GM19025 (cell line): Measurements from ENCODE around the gene SPART.
"Not testable (repeated sequence)": the region's sequence is repeated elsewhere in the genome, so short reads cannot be mapped to it uniquely, and the experiment has no call there.

ENCODE experiments used
- ATAC-seq: cut with Tn5 transposase; IDR thresholded peaks from one replicate; pipeline ENCODE4 v1.9.1; 2021; ENCODE audit warnings: mild to moderate bottlenecking, low read depth, moderate library complexity; ENCODE audit not compliant: unreplicated experiment

Gene SPART

DNA sequence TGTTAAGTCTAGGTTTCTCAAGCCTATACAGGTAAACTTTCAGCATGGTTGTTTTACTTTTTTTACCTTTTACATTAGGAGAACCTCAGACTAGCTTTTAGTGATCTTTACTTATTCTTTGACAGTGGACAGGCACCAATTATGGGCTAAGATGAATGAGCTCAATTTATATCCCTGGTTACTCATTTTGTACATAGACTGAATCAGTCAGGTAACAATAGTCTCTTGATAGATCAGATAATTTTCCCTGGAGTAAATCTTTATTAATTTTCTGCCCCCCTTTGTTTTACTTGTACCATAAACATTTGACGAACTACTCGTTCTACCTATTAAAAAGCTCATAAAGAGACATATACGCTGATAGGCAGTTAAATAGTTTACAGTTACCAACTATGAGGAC is 22.8 kb downstream of the SPART start:
- ATAC-seq: no peak

- ATAC-seq: not testable (repeated sequence)
These were observed 26.4 kb downstream of the SPART start for GRCh38 chr13:36319793-36320192.

DNA sequence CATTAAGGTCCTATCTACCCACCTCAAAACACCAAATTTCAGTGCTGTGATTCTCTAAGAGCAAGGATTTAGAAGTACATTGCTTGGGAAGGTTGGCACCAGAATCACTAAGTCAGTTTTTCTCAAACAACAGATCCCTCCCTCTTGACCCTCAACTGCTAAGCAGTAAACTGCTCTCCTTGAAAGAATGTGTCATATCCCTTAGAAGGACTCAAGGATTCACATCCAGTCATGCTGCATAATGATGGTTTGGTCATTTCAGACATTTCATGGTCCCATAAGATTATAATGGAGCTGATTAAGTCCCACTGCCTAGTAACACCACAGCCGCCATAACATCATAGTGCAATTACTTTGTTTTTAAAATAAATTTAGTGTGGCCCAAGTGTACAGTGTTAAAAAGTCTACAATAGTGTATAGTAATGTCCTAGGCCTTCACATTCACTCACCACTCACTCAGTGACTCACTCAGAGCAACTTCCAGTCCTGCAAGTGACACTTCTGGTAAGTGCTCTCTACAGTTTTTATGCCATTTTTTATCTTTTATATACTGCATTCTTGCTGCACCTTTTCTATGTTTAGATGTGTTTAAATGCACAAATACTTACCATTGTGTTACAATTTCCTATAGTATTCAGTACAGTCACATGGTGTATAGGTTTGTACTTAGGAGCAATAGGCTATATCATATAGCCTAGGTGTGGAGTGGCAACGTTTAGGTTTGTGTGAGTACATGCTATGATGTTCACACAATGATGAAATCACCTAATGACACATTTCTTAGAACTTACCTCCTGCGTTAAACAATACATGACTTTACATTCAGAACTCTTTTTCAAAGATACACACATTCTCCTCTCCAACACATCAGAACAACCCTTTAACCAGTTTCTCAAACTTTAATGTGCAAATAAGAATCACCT is 32.9 kb downstream of the SPART start:
- ATAC-seq: no peak

GRCh38 chr13:36310417-36311108 is 35.6 kb downstream of the SPART start:
- peak; percentile 62 for ATAC-seq

GRCh38 chr13:36302289-36302688 is 43.9 kb downstream of the SPART start:
- ATAC-seq: no peak

GRCh38 chr13:36299469-36299868 is 46.7 kb downstream of the SPART start:
- ATAC-seq: not testable (repeated sequence)

DNA sequence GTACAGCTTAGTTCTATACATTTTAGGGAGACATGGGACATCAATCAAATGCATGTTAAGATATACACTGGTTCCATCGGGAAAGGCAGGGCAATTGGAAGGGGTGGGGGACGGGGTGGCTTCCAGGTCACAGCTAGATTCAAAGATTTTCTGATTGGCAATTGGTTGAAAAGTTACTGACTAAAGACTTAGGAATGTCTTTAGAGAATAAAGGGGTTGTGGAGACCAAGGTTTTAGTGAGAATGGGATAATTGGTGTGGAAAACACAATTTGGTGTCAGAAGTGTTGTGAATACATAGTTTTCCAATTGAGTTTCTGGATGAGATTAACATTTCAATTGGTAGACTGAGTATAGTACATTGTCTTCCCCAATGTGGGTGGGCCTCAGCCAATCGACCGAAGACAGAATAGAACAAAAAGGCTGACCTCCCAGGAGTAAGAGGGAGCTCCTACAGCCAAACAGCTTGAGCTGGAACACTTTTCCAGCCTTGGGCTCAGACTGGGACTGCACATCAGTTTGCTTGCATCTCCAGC is 47.6 kb downstream of the SPART start:
- no peak for ATAC-seq

DNA sequence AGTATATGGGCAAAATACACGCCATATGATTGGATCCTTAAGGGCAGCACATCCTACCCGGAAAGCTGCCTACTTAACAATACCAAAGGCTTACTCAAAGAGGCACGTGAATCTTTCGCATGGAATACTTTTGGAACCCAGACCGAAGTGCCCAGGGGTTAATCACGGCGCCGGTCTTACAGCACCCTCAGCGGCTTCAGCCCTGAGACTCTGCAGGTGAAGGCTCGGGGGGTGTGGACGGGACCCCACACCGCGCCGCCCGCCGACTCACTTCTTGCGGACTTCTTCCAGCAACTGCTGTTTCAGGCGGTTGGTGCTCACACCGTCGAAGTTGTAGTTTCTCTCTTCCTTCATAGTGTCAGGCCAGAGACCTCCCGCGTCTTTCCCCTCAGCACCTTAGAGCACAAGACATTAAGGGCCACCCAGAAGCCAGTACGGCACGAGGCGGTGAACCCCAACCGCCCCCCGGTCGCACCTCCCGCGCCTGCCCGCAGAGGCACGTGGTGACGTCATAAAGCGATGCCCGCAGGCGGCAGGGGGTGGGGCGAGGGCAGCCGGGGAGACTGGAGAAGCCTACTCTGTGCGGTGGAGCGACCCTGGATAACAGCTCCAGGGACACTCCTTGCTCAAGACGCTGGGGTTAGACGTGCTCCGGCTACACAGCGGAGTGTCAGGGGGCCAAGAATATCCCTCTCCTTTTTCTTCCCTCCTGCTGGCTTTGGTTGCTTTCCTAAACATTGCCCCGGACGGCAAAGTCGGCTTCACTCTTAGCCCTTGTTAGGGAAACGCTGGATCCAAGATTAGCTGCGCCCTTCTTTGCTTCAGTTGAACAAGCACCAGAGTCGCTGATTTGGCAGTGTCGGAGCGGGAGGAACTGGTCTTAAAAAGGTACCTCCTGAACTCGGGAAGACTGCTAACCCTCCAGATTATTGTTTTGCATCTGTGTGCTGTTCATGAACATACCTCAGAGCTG is 48.5 kb downstream of the SPART start, which contains the start of gene CCDC169:
TSS of gene CCDC169 (minus strand) at position 449 of the 973 bp plus-strand sequence. CDS start at position 354, 95 bp downstream.
- ATAC-seq: peak; percentile 63

DNA sequence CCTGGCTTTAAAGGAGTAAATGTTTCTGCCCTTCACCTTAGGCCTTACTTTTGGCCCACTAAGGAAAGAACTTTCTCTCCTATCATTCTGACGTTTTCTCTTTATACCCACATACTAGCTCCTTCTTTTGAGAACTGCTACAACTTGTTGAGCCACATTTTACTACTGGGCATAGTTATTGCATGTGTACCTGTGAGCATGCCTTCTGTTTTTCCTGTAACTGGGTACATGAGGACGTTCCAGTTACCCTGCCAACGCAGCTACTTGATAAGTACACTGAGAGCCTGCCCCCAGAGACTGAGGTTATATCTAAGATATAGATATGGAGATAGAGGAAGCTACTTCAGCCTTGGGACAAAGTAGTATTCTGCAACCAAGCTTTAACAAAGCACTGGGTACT is 52.1 kb downstream of the SPART start:
- no peak for ATAC-seq

GRCh38 chr13:36293497-36293896 is 52.7 kb downstream of the SPART start:
- ATAC-seq: no peak

DNA sequence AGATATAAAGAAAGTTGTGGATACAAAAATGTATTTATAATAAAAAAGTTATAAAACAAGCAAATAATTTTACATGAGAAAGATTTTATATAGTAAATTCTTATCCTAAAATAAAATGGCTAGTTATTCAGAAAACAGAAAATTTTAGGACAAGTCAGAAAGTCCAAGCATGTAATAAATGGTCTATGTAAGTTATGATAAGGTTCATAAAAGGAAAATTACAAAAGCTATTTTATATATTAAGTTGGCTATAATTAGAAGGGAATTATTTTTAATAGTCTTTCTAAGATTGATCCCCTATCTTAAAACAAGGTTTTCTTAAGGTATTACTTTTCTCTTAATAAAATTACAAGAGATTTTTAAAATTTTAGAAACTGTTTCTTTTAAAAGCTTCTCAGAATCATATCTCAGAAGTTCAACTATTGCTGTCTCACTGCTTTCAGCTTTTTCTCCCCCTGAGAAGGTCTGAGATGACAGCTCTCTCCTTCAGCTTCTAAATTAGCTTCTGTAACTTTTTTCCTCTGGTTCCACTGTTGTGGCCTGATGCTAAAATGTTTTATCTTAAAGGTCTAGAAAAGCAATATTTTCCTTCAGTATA is 57.3 kb downstream of the SPART start:
- no peak for ATAC-seq

DNA sequence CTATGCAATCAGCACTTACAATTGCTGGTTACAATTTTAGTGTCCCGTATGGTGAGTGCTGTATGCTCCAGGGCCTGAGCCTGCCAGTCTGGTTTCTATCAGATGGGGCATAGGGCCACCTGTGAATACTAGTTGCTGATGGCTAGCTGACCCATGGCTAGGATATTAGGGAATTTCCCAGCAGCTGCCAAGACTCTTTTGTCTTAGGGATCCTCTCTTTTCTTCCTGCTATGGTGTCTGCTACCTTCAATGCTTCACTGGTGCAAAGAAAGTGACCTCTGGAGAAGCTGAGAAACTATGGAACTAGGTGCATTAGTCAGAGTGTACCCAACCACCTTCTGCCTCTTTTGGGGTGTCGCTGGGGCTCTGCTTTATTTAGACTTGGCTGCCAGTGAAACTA is 60.2 kb downstream of the SPART start:
- ATAC-seq: no peak

DNA sequence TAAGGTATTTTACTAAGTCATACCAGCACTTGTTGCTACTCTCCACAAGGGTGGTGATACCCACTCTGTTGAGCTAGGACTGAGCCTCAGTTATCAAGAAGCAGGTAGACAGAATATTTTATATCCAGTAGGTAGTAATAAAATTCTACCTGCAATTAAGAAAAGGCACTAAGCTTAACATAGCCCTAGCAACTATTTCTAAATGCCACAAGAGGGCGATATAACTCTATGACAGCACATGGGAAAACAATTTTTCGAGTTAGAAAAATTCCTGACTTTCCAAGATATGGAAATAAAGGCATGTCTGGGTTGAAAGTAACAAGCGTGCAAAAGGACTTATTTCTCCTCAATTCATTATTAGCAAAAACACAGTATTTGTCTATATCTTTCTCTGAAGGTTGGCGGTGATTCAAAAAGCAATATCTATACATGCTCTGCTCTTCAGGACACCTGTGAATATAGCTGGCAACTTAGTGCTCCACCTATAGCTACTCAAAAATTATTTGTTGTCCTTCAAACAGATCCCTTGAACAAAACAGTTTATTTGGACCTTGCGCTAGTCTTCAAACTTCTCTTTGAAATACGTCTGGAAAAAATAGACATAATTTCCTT is 63.3 kb downstream of the SPART start:
- no peak for ATAC-seq

- no peak for ATAC-seq
These were observed 70.8 kb downstream of the SPART start for GRCh38 chr13:36275190-36276002.

DNA sequence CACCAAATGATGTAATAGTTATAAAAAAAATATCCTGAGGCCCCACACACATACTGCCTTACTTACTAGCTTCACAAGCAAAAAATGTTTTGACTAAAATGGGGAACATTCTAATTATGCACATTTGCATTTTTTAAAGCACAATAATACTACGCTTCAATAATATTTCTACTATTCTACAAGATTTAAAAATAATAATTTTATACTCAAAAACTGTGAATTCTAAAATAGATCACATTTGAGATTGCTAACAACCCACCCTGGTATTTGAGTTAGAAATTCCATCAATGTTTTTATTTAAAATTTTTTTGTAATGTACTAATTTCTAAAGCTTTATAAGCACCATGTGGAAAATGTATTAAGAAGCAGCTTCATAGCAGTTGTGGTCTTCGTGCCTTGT is 72.8 kb downstream of the SPART start:
- no peak for ATAC-seq

- ATAC-seq: no peak
These were observed 84.2 kb downstream of the SPART start for GRCh38 chr13:36261976-36262375.

- ATAC-seq: no peak
These were observed 85.2 kb downstream of the SPART start for GRCh38 chr13:36261011-36261410.

DNA sequence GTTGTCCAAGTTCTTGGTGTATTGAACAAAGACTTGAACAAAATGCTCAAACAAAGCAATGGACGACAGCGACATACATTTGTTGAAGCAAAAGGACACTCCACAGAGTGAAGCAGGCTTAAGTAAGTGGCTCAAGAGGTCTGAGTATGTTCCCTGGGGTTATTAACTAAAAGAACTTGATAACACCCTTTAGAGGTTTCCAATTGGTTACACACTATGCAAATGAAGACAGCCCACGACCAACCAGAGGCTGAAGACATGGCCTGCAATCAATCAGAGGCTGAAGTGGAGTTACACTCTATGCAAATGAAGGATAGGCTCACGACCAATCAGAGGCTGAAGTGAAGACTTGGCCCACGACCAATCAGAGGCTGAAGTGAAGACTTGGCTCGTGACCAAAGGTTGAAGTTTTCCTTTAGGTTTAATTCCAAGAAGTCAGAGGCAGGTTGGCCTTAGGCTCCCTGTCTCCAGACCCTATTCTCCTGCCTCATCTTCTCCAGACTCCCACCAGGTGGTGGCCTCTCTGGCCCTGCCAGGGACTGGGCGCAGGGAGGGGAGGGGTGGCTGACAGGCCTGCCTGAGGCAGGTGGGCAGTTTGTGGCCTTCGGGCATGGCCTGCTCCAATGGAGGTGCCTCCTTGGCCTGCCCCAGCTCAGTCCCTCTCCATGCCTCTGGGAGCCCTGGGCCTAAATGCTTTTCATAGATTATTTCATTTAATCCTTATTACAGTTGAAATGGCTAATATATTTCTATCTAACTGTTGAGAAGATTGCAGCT is 86.6 kb downstream of the SPART start:
- ATAC-seq: no peak
